H1 (cell line): ENCODE measurements around the gene CHST11. TPM values are rescaled to one million over a fixed set of nuclear protein-coding genes. Genes with fewer than 3 reads are reported as not detected.
A peak's percentile ranks its signal among the peaks of the same experiment; 100 is the strongest.

Experiments
- CTCF ChIA-PET: fragments of 300-600 bp; sonication (Branson Sonifier 250); formaldehyde crosslinking; loops from one replicate; lab custom pipeline; 2021; ENCODE audit not compliant: partially characterized antibody; lab: Charles Lee
- POLR2A ChIA-PET: fragments of 300-600 bp; sonication (Branson Sonifier 250); formaldehyde crosslinking; loops from one replicate; lab custom pipeline; 2021; ENCODE audit warnings: inconsistent platforms; ENCODE audit not compliant: partially characterized antibody; lab: Charles Lee
- DNase-seq, 2 experiments: peaks; one replicate each; pipeline versions ENCODE4 v3.0.0 to v3.0.0-alpha.2; 2010 to 2022; ENCODE audit warnings: low spot score in 2 of 2, low read depth in 1 of 2, mixed read lengths in 1 of 2
- FAIRE-seq: peaks from 2 replicates; lab custom pipeline; 2011; peaks lifted over from hg19 to GRCh38; lab: Jason Lieb, UNC
- H2AFZ ChIP-seq: 2 replicates; pipeline ENCODE4 v1.8.1; 2012; ENCODE audit warnings: low read length, inconsistent platforms
- H2AK5ac ChIP-seq: 2 replicates; pipeline ENCODE4 v1.6.1; 2013; ENCODE audit warnings: low read depth, low read length
- H2BK120ac ChIP-seq: replicated peaks from 2 replicates; pipeline ENCODE3; 2013; ENCODE audit warnings: low read depth, low read length, inconsistent platforms
- H2BK12ac ChIP-seq: 2 replicates; pipeline ENCODE4 v1.6.1; 2013; ENCODE audit warnings: low read depth, low read length
- H2BK15ac ChIP-seq: 2 replicates; pipeline ENCODE4 v1.6.1; 2013; ENCODE audit warnings: low read length
- H2BK20ac ChIP-seq: 2 replicates; pipeline ENCODE4 v1.6.1; 2013; ENCODE audit warnings: low read length
- H2BK5ac ChIP-seq: 2 replicates; pipeline ENCODE4 v1.6.1; 2013; ENCODE audit warnings: low read depth, low read length
- H3K14ac ChIP-seq: 2 replicates; pipeline ENCODE4 v1.6.1; 2013; ENCODE audit warnings: inconsistent platforms; ENCODE audit not compliant: insufficient read length
- H3K18ac ChIP-seq: 2 replicates; pipeline ENCODE4 v1.6.1; 2013; ENCODE audit warnings: low read length; ENCODE audit errors: extremely low read depth
- H3K23ac ChIP-seq: 2 replicates; pipeline ENCODE4 v1.6.1; 2013; ENCODE audit warnings: inconsistent platforms; ENCODE audit not compliant: insufficient read length
- H3K23me2 ChIP-seq: 2 replicates; pipeline ENCODE4 v1.6.1; 2013; ENCODE audit warnings: low read depth, low read length
- H3K27ac ChIP-seq: 2 replicates; pipeline ENCODE4 v1.6.1; 2011; ENCODE audit warnings: low read depth, low read length, inconsistent platforms
- H3K27me3 ChIP-seq, 4 experiments: replicated peaks in 1 of 4; 1 replicate in 1 of 4; 2 replicates in 3 of 4; pipeline versions ENCODE4 v1.6.1 to v1.8.1; 2011 to 2013; ENCODE audit warnings: low read length in 3 of 4, mild to moderate bottlenecking in 3 of 4, inconsistent platforms in 2 of 4, mixed read lengths in 2 of 4, moderate library complexity in 1 of 4; ENCODE audit not compliant: control insufficient read depth in 3 of 4, insufficient read depth in 3 of 4; ENCODE audit errors: extremely low read depth in 1 of 4
- H3K36me3 ChIP-seq, 4 experiments: 2 replicates each; pipeline versions ENCODE4 v1.6.1 to v1.8.1; 2011 to 2013; ENCODE audit warnings: mild to moderate bottlenecking in 4 of 4, low read length in 3 of 4, moderate library complexity in 2 of 4, control low read depth in 1 of 4, inconsistent platforms in 1 of 4; ENCODE audit not compliant: insufficient read depth in 4 of 4, control insufficient read depth in 2 of 4
- H3K4ac ChIP-seq: replicated peaks from 2 replicates; pipeline ENCODE3; 2013; ENCODE audit warnings: low read length, low read depth, mixed read lengths, inconsistent platforms; ENCODE audit not compliant: insufficient read length
- H3K4me1 ChIP-seq, 4 experiments: replicated peaks in 1 of 4; 1 replicate in 1 of 4; 2 replicates in 3 of 4; pipeline versions ENCODE4 v1.6.1 to v1.8.1; 2011 to 2013; ENCODE audit warnings: low read length in 3 of 4, inconsistent platforms in 2 of 4, mixed read lengths in 1 of 4; ENCODE audit not compliant: insufficient read depth in 4 of 4, control insufficient read depth in 3 of 4
- H3K4me2 ChIP-seq, 2 experiments: 2 replicates each; pipeline versions ENCODE4 v1.6.1 to v1.8.1; 2011 to 2013; ENCODE audit warnings: low read depth in 2 of 2, low read length in 2 of 2, control low read depth in 1 of 2, inconsistent platforms in 1 of 2, mild to moderate bottlenecking in 1 of 2; ENCODE audit not compliant: insufficient read depth in 1 of 2
- H3K4me3 ChIP-seq, 4 experiments: fragments of 200-600, 300-600 bp in 1 of 4; sonication (generic), shearing (Covaris generic), sonication (Bioruptor Twin) in 1 of 4; 2 replicates each; pipeline versions ENCODE4 v1.5.1 to v1.8.1; 2011 to 2016; ENCODE audit warnings: low read length in 4 of 4, low read depth in 3 of 4, control low read depth in 2 of 4, inconsistent platforms in 2 of 4, mild to moderate bottlenecking in 2 of 4, mixed read lengths in 1 of 4, moderate library complexity in 1 of 4; ENCODE audit not compliant: insufficient read depth in 2 of 4; ENCODE audit errors: extremely low read depth in 1 of 4
- H3K56ac ChIP-seq: replicated peaks from 2 replicates; pipeline ENCODE3; 2013; ENCODE audit warnings: low read depth, mild to moderate bottlenecking, mixed read lengths, low read length, inconsistent platforms; ENCODE audit not compliant: insufficient read length
- H3K79me1 ChIP-seq: 2 replicates; pipeline ENCODE4 v1.6.1; 2013; ENCODE audit warnings: low read depth, low read length, control low read depth
- H3K79me2 ChIP-seq, 2 experiments: 2 replicates each; pipeline versions ENCODE4 v1.6.1 to v1.8.1; 2012 to 2013; ENCODE audit warnings: low read length in 2 of 2, mild to moderate bottlenecking in 2 of 2, inconsistent platforms in 1 of 2; ENCODE audit not compliant: insufficient read depth in 2 of 2, control insufficient read depth in 1 of 2
- H3K9ac ChIP-seq, 4 experiments: replicated peaks in 1 of 4; 1 replicate in 1 of 4; 2 replicates in 3 of 4; pipeline versions ENCODE4 v1.6.1 to v1.8.1; 2011 to 2013; ENCODE audit warnings: low read depth in 3 of 4, low read length in 3 of 4, control low read depth in 2 of 4, mild to moderate bottlenecking in 2 of 4, moderate library complexity in 2 of 4, inconsistent platforms in 1 of 4; ENCODE audit errors: extremely low read depth in 1 of 4
- H3K9me3 ChIP-seq, 2 experiments: 2 replicates each; pipeline versions ENCODE4 v1.6.1 to v1.8.1; 2012 to 2013; ENCODE audit warnings: mild to moderate bottlenecking in 2 of 2, moderate library complexity in 2 of 2, control low read depth in 1 of 2, inconsistent platforms in 1 of 2, low read depth in 1 of 2, low read length in 1 of 2, mixed read lengths in 1 of 2; ENCODE audit not compliant: insufficient read depth in 2 of 2
- H4K20me1 ChIP-seq, 2 experiments: replicated peaks in 1 of 2; 2 replicates each; pipeline versions ENCODE3 to v1.8.1; 2011 to 2013; ENCODE audit warnings: inconsistent platforms in 2 of 2, low read length in 2 of 2, mild to moderate bottlenecking in 1 of 2; ENCODE audit not compliant: insufficient read depth in 2 of 2, control insufficient read depth in 1 of 2
- H4K5ac ChIP-seq: 2 replicates; pipeline ENCODE4 v1.6.1; 2013; ENCODE audit warnings: low read length, low read depth, mixed read lengths, inconsistent platforms; ENCODE audit not compliant: insufficient read length
- H4K8ac ChIP-seq: 2 replicates; pipeline ENCODE4 v1.8.0; 2013; ENCODE audit warnings: mild to moderate bottlenecking, moderate library complexity, low read length, inconsistent platforms; ENCODE audit not compliant: insufficient read depth; ENCODE audit errors: extremely low read depth
- H4K91ac ChIP-seq: replicated peaks from 2 replicates; pipeline ENCODE3; 2013; ENCODE audit warnings: low read length, mixed read lengths, inconsistent platforms; ENCODE audit not compliant: insufficient read length
- BRCA1 ChIP-seq: IDR thresholded peaks from 2 replicates; pipeline ENCODE4 v1.6.1; 2012; ENCODE audit warnings: low read depth, low read length, improper control_type of control experiment
- CBX5 ChIP-seq: fragments of 300-800, 300-1000 bp; sonication (generic); IDR thresholded peaks from 2 replicates; pipeline ENCODE4 v1.7.1; 2016; ENCODE audit warnings: antibody characterized with exemption, low read length, low read depth
- CREB1 ChIP-seq: IDR thresholded peaks from 2 replicates; pipeline ENCODE4 v1.6.1; 2012; ENCODE audit warnings: inconsistent platforms
- JUND ChIP-seq: IDR thresholded peaks from 2 replicates; pipeline ENCODE4 v1.6.1; 2011; ENCODE audit warnings: mild to moderate bottlenecking, improper control_type of control experiment, low read length
- NANOG ChIP-seq: IDR thresholded peaks from 2 replicates; pipeline ENCODE4 v1.6.1; 2011; ENCODE audit warnings: low read length, low read depth, mild to moderate bottlenecking, inconsistent platforms; ENCODE audit not compliant: insufficient read depth, poor library complexity, severe bottlenecking
- PHF8 ChIP-seq: fragments of 200-600 bp; sonication (generic); conservative IDR thresholded peaks from 2 replicates; pipeline ENCODE4 v1.7.1; 2012; ENCODE audit warnings: low read depth, mild to moderate bottlenecking, inconsistent platforms, low read length, moderate library complexity
- RXRA ChIP-seq: IDR thresholded peaks from 2 replicates; pipeline ENCODE4 v1.6.1; 2011; ENCODE audit warnings: low read depth, mild to moderate bottlenecking, low read length, moderate library complexity; ENCODE audit not compliant: insufficient read depth
- SP4 ChIP-seq: IDR thresholded peaks from 2 replicates; pipeline ENCODE4 v1.6.1; 2012; ENCODE audit warnings: low read length, inconsistent platforms
- SRF ChIP-seq: IDR thresholded peaks from 2 replicates; pipeline ENCODE4 v1.6.1; 2011; ENCODE audit warnings: mild to moderate bottlenecking, low read depth, low read length, moderate library complexity
- TAF1 ChIP-seq: IDR thresholded peaks from 2 replicates; pipeline ENCODE4 v1.6.1; 2011; ENCODE audit warnings: mild to moderate bottlenecking, low read depth, low read length
- TEAD4 ChIP-seq: IDR thresholded peaks from 2 replicates; pipeline ENCODE4 v1.6.1; 2012; ENCODE audit warnings: low read depth, low read length, inconsistent platforms, mixed read lengths
- ZNF274 ChIP-seq: IDR thresholded peaks from 2 replicates; pipeline ENCODE4 v1.7.0; 2012; ENCODE audit warnings: low read length, borderline replicate concordance; ENCODE audit errors: extremely low read depth
- WGBS, 2 experiments: shearing (Covaris generic) in 1 of 2; methylation state at CpG; one replicate each; pipeline versions ENCODE4 v1.1.6 to v1.1.7; 2013 to 2015; ENCODE audit warnings: low lambda C conversion rate in 2 of 2, mixed read lengths in 2 of 2, inconsistent platforms in 1 of 2, low coverage in 1 of 2, missing lambda C conversion rate in 1 of 2; ENCODE audit not compliant: insufficient replicate concordance in 2 of 2, insufficient coverage in 1 of 2, insufficient read length in 1 of 2; ENCODE audit errors: extremely low coverage in 1 of 2, missing lambda C conversion rate in 1 of 2; 5-methylcytosine and 5-hydroxymethylcytosine counted together
- polyA plus RNA-seq, 7 experiments: library from polyadenylated mRNA; depleted of rRNA in 3 of 7; stranded (reverse) in 5 of 7; unstranded in 2 of 7; fragments of >200 nt in 5 of 7; fragments of 200-250 nt in 2 of 7; gene quantifications; 1 replicate in 5 of 7; 2 replicates in 1 of 7; 4 replicates in 1 of 7; pipeline versions ENCODE4 v1.2.1 to v1.2.3, GENCODE V29; 2011 to 2013; ENCODE audit warnings: missing spikeins in 2 of 7, mixed read lengths in 2 of 7
- total RNA-seq: library from RNA; stranded (reverse); fragmentation: NEBNext Ultra II Directional; extraction: Animal tissue kit (Norgen Biotek cat#: 25700); gene quantifications from 2 replicates; pipeline ENCODE4 v1.2.1, GENCODE V29; 2021
- TF ChIP-seq, protein P1 (sequence below): IDR thresholded peaks from 2 replicates; pipeline ENCODE4 v1.6.1; 2011; ENCODE audit warnings: low read length, improper control_type of control experiment

The CHST11 gene
- total and polyA plus RNA-seq, 2 of the 8 experiments (the other 6 are each of a cell fraction or from before 2014, with no cell fraction given): 14.4 to 20.8 TPM

DNA sequence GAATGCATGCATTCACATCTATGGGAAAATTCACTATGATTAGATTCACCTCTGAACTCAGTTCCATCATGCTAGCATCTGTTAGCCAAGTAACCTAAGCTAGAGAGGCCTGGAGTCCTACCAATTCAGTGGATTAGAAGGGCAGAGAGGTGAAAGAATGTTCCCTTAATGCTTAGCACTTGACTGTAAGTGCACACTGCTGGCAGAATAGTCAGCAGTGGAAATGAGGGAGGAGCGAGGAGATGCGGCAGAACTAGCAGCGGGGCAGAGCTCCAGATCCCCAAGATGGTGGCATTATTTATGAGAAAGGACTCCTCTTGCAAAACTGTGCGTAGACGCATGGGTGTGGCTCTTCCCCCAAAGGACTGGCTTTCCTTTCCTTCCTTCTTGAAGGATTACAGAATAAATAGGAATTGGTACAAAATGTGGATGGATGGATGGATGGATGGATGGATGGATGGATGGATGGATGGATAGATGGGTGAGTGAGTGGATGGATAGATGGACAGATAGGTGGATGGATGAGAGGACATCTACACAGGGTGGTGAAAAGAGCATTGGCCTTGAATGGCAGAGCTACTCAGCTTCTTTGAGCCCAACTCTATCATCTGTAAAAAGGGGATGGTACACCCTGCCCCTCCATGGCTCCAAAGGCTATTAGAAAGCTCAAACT, 227.2 kb downstream of the CHST11 start:
- H2AFZ ChIP-seq: no peak overlapping the region
- no peaks in the 10 kb centered on the region for H3K36me3 ChIP-seq
- H3K4ac ChIP-seq: no peak overlapping the region
- no peak overlapping the region for H3K14ac ChIP-seq
- H2AK5ac ChIP-seq: no peak overlapping the region
- no peak overlapping the region for H2BK12ac ChIP-seq
- no peak for DNase-seq
- ChIA-PET POLR2A (no interaction called here), CTCF (interaction anchor here (0.7 to 2.0 kb wide), 5 partner anchors 21 to 370 kb away, joined by 3 to 5 read pairs (median 4); no protein-coding TSS in a partner anchor)
- no peak overlapping the region for H4K8ac ChIP-seq
- no peak overlapping the region for H3K18ac ChIP-seq
- H3K27ac ChIP-seq: no peak overlapping the region
- H3K9ac ChIP-seq: no peak overlapping the region
- peaks cover 0 to 4% (median 0%) of the 10 kb centered on the region in 4 experiments; a peak in 1 of 7 replicates for H3K4me1 ChIP-seq
- H2BK120ac ChIP-seq: no peak overlapping the region
- H4K91ac ChIP-seq: no peak overlapping the region
- H3K4me2 ChIP-seq: no peak overlapping the region
- no peaks in the 10 kb centered on the region for H3K27me3 ChIP-seq
- peak overlapping the region; percentile 11 for H3K56ac ChIP-seq
- no peaks in the 10 kb centered on the region; a peak in 1 of 4 replicates for H3K79me2 ChIP-seq
- no peaks in the 10 kb centered on the region for H3K79me1 ChIP-seq
- no peak for FAIRE-seq
- H3K4me3 ChIP-seq: no peak overlapping the region
- H2BK20ac ChIP-seq: no peak overlapping the region
- H3K23me2 ChIP-seq: no peaks in the 10 kb centered on the region; the same call in 1 of the 2 replicates
- no peak overlapping the region for H2BK5ac ChIP-seq
- H3K23ac ChIP-seq: no peak overlapping the region
- H4K5ac ChIP-seq: no peak overlapping the region
- no peaks in the 10 kb centered on the region for H3K9me3 ChIP-seq
- 97% methylated on average over 5 of the region's 5 CpGs; no CpG with 5 or more reads in 1 of the 2 experiments for WGBS, 2 experiments
- no peaks in the 10 kb centered on the region for H4K20me1 ChIP-seq
- H2BK15ac ChIP-seq: no peak overlapping the region
- TF ChIP-seq, protein P1, sequence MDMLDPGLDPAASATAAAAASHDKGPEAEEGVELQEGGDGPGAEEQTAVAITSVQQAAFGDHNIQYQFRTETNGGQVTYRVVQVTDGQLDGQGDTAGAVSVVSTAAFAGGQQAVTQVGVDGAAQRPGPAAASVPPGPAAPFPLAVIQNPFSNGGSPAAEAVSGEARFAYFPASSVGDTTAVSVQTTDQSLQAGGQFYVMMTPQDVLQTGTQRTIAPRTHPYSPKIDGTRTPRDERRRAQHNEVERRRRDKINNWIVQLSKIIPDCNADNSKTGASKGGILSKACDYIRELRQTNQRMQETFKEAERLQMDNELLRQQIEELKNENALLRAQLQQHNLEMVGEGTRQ: no peak
- no peak for TF ChIP-seq PHF8
- TF ChIP-seq TAF1: no peak
- no peak for TF ChIP-seq SP4
- no peak for TF ChIP-seq ZNF274
- no peak for TF ChIP-seq TEAD4
- TF ChIP-seq SRF: no peak
- no peak for TF ChIP-seq CBX5
- no peak for TF ChIP-seq JUND
- no peak for TF ChIP-seq BRCA1
- TF ChIP-seq RXRA: no peak
- TF ChIP-seq CREB1: no peak
- TF ChIP-seq NANOG: no peak
